ENCODE data around the gene KANK2. TPM values are rescaled to one million over a fixed set of nuclear protein-coding genes. Genes with fewer than 3 reads are reported as not detected.

The KANK2 gene
- total and polyA plus RNA-seq, 2 of the 13 experiments (the other 11 are each of a cell fraction or from before 2014, with no cell fraction given), result 5.7 to 12.9 TPM

DNA sequence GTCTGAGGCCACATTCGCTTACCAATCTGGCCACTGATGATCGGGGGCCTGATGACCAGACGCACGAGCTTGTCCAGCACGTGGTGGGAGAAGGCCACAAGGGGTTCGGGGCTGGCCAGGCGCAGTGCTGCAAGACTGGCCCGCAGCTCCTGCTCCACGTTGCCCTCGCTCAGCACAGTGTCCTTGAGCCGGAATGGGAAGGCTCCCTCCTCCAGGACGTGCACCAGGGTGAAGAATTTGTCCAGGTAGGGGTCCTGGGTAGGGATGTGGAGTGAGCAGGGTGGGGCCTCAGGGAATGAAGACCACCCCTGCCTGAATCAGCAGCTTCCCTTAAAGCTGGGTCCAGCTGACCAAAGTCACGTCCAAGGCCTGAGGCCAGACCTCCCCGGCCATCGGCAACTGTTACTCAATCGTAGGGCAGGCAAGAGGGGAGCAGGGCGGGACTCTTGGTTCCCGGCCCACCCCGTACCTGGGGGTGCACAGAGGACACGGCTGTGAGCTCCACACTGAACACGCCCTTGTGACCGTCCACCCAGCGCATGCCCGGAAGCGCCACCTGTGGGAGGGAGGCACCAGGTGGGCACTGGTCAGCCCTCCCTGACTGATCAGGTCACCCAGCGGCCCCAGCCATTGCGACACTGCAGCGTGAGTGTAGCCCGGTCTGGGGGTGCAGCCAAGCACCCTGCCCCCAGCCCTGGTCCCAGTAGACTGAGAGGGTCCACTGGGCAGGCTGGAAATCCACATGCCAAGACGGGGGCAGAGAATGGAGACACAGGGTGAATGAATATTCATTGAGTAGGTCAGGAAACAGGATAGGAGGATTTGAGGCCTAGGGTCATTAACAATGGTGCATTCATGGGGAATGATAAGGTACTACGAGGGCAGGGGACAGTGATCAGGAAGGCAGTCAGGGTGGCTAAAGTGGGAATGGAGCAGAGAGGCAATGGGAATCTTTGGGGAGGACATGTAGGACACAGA, 39.3 kb upstream of the KANK2 start (continued):
- TF ChIP-seq ZBTB34 (CRISPR knock-in tag; IDR thresholded peaks at IDR 0.05), result peak; percentile 57; the same call in 1 of the 2 replicates
- TF ChIP-seq, protein P1, sequence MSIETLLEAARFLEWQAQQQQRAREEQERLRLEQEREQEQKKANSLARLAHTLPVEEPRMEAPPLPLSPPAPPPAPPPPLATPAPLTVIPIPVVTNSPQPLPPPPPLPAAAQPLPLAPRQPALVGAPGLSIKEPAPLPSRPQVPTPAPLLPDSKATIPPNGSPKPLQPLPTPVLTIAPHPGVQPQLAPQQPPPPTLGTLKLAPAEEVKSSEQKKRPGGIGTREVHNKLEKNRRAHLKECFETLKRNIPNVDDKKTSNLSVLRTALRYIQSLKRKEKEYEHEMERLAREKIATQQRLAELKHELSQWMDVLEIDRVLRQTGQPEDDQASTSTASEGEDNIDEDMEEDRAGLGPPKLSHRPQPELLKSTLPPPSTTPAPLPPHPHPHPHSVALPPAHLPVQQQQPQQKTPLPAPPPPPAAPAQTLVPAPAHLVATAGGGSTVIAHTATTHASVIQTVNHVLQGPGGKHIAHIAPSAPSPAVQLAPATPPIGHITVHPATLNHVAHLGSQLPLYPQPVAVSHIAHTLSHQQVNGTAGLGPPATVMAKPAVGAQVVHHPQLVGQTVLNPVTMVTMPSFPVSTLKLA (IDR thresholded peaks at IDR 0.05), result no peak; the same call in 1 of the 2 replicates
- no peak for TF ChIP-seq ZNF468 (CRISPR knock-in tag; IDR thresholded peaks at IDR 0.05)
- TF ChIP-seq ZNF263 (CRISPR knock-in tag; IDR thresholded peaks at IDR 0.05), result no peak
- peak; percentile 92; the same call in 1 of the 2 replicates for TF ChIP-seq ZNF567 (CRISPR knock-in tag; IDR thresholded peaks at IDR 0.05; ENCODE audit: borderline replicate concordance)
- TF ChIP-seq FOXK2 (IDR thresholded peaks at IDR 0.05), result peak; percentile 47; the same call in 1 of the 2 replicates
- TF ChIP-seq SP4 (CRISPR knock-in tag; IDR thresholded peaks at IDR 0.05), result peak; percentile 66
- no peak for TF ChIP-seq RFXANK (CRISPR knock-in tag; IDR thresholded peaks at IDR 0.05)
- no peak for TF ChIP-seq SAFB2 (CRISPR knock-in tag; IDR thresholded peaks at IDR 0.05; ENCODE audit: borderline replicate concordance, low read depth)
- peak; percentile 57; the same call in 1 of the 2 replicates for TF ChIP-seq KIAA2018 (CRISPR knock-in tag; IDR thresholded peaks at IDR 0.05; ENCODE audit: borderline replicate concordance)
- TF ChIP-seq CEBPB (IDR thresholded peaks at IDR 0.05; ENCODE audit: borderline replicate concordance, low read depth, low read length), result no peak; the same call in 1 of the 2 replicates
- no peak for TF ChIP-seq HNRNPUL1 (IDR thresholded peaks at IDR 0.05; ENCODE audit: low read depth, low read length)
- no peak for TF ChIP-seq ZNF234 (CRISPR knock-in tag; conservative IDR thresholded peaks at IDR 0.05)
- TF ChIP-seq ZNF430 (CRISPR knock-in tag; IDR thresholded peaks at IDR 0.05), result peak; percentile 94; the same call in 1 of the 2 replicates
- TF ChIP-seq REL (CRISPR knock-in tag; conservative IDR thresholded peaks at IDR 0.05), result peak; percentile 74; the same call in 1 of the 2 replicates
- no peak for TF ChIP-seq NONO (IDR thresholded peaks at IDR 0.05)
- peak; percentile 87 for TF ChIP-seq NONO (CRISPR knock-in tag; conservative IDR thresholded peaks at IDR 0.05)
- no peak for TF ChIP-seq ZNF550 (CRISPR knock-in tag; IDR thresholded peaks at IDR 0.05; ENCODE audit: borderline replicate concordance)

Measured in HepG2 (cell line).